NCI-H146 (cell line): ENCODE results near the gene TIMM23.
A peak's percentile ranks its signal among the peaks of the same experiment; 100 is the strongest.
"Not testable (repeated sequence)": the region's sequence is repeated elsewhere in the genome, so short reads cannot be mapped to it uniquely, and the experiment has no call there.

Source experiments
- DNase-seq: peaks from one replicate; lab custom pipeline; 2025; lab: John Stamatoyannopoulos, UW

Gene TIMM23

GRCh38 chr10:46022978-46023702, 50.9 kb downstream of the TIMM23 start:
- peak; percentile 78 for DNase-seq

- DNase-seq = no peak
Observed at GRCh38 chr10:46024948-46025347, 52.7 kb downstream of the TIMM23 start.

GRCh38 chr10:46025406-46025805, 53.1 kb downstream of the TIMM23 start:
- no peak for DNase-seq

- DNase-seq = no peak
Observed at GRCh38 chr10:46026106-46026505, 53.8 kb downstream of the TIMM23 start.

GRCh38 chr10:46028584-46029460, 56.5 kb downstream of the TIMM23 start:
- peak; percentile 41 for DNase-seq

- no peak for DNase-seq
Observed at GRCh38 chr10:46029461-46030030, 57.3 kb downstream of the TIMM23 start.

- DNase-seq = peak; percentile 97
Observed at GRCh38 chr10:46030091-46030937, 58.0 kb downstream of the TIMM23 start, which contains the start of gene NCOA4. TSS of gene NCOA4 (minus strand) at chr10:46030623. CDS start at chr10:46016680, 13,943 bp downstream.

GRCh38 chr10:46031648-46032532, 59.6 kb downstream of the TIMM23 start:
- no peak for DNase-seq

GRCh38 chr10:46033602-46034011, 61.3 kb downstream of the TIMM23 start:
- DNase-seq = no peak

- DNase-seq = no peak
Observed at GRCh38 chr10:46035923-46036849, 63.9 kb downstream of the TIMM23 start.

- no peak for DNase-seq
Observed at GRCh38 chr10:46037107-46037825, 65.0 kb downstream of the TIMM23 start.

GRCh38 chr10:46040004-46040403, 67.7 kb downstream of the TIMM23 start:
- no peak for DNase-seq

GRCh38 chr10:46042527-46042926, 70.2 kb downstream of the TIMM23 start:
- no peak for DNase-seq

GRCh38 chr10:46046261-46046660, 74.0 kb downstream of the TIMM23 start, which contains the start of gene MSMB:
TSS of gene MSMB (minus strand) at chr10:46046269. CDS start at chr10:46046237, 32 bp downstream.
- DNase-seq = no peak

- peak; percentile 76 for DNase-seq
Observed at GRCh38 chr10:46048152-46048551, 75.9 kb downstream of the TIMM23 start.

- DNase-seq = not testable (repeated sequence)
Observed at GRCh38 chr10:46049497-46049831, 77.2 kb downstream of the TIMM23 start.

- no peak for DNase-seq
Observed at GRCh38 chr10:46050941-46051623, 78.8 kb downstream of the TIMM23 start.

- DNase-seq = no peak
Observed at GRCh38 chr10:46052057-46052790, 79.9 kb downstream of the TIMM23 start.
